Kidney (tissue), 14 donors: ENCODE measurements around the gene GBP3. TPM values are rescaled to one million over a fixed set of nuclear protein-coding genes. Genes with fewer than 3 reads are reported as not detected.

Experiments used
- DNase-seq, 5 donors: peaks; one replicate each; pipeline ENCODE4 v3.0.0-alpha.2; 2013 to 2020
- FAIRE-seq: peaks from 2 replicates; lab custom pipeline; 2012; peaks lifted over from hg19 to GRCh38; lab: Jason Lieb, UNC
- H3K27ac ChIP-seq, 2 donors: one replicate each; pipeline ENCODE4 v1.7.0; 2013; ENCODE audit warnings: low read depth in 2 of 2, low read length in 2 of 2, inconsistent platforms in 1 of 2
- H3K27me3 ChIP-seq: one replicate; pipeline ENCODE4 v1.7.1; 2013; ENCODE audit warnings: low read length, inconsistent platforms; ENCODE audit not compliant: control insufficient read depth, insufficient read depth
- H3K36me3 ChIP-seq, 3 donors: one replicate each; pipeline versions ENCODE4 v1.7.0 to v1.7.1; 2013; ENCODE audit warnings: low read length in 3 of 3, control low read depth in 1 of 3, inconsistent platforms in 1 of 3; ENCODE audit not compliant: insufficient read depth in 3 of 3, control insufficient read depth in 2 of 3
- H3K4me1 ChIP-seq, 3 donors: one replicate each; pipeline versions ENCODE4 v1.7.0 to v1.7.1; 2013; ENCODE audit warnings: low read length in 3 of 3, inconsistent platforms in 1 of 3, low read depth in 1 of 3; ENCODE audit not compliant: control insufficient read depth in 2 of 3, insufficient read depth in 2 of 3
- H3K4me3 ChIP-seq, 3 donors: one replicate each; pipeline versions ENCODE4 v1.7.0 to v1.8.1; 2013; ENCODE audit warnings: low read length in 3 of 3, control low read depth in 1 of 3, inconsistent platforms in 1 of 3
- H3K9ac ChIP-seq, 3 donors: one replicate each; pipeline versions ENCODE4 v1.7.0 to v1.7.1; 2013; ENCODE audit warnings: low read length in 3 of 3, control low read depth in 1 of 3, inconsistent platforms in 1 of 3
- H3K9me3 ChIP-seq, 3 donors: one replicate each; pipeline versions ENCODE4 v1.7.0 to v1.7.1; 2013; ENCODE audit warnings: low read length in 3 of 3, control low read depth in 1 of 3, inconsistent platforms in 1 of 3; ENCODE audit not compliant: control insufficient read depth in 2 of 3, insufficient read depth in 1 of 3
- CTCF ChIP-seq: IDR thresholded peaks from 3 replicates; pipeline ENCODE4 v1.5.1; 2012; ENCODE audit warnings: mild to moderate bottlenecking, moderate library complexity, borderline replicate concordance; ENCODE audit not compliant: insufficient read depth; ENCODE audit errors: extremely low read depth
- intact Hi-C: fragments of 100-400 bp; cut with DNase I; formaldehyde crosslinking; loops from one replicate; pipeline ENCODE4 v1.11.1; 2022
- polyA plus RNA-seq: library from polyadenylated mRNA; stranded (reverse); fragments of 350-450 nt; fragmentation: Illumina TruSeq; extraction: RNeasy Lipid Tissue Mini Kit (QIAGEN cat#74804); gene quantifications from one replicate; pipeline ENCODE4 v1.2.3, GENCODE V29; 2014; ENCODE audit warnings: low read depth, low replicate concordance; ENCODE audit not compliant: insufficient read depth
- total RNA-seq: library from RNA; stranded (reverse); fragmentation: NEBNext Ultra II Directional; extraction: Animal tissue kit (Norgen Biotek cat#: 25700); gene quantifications from one replicate; pipeline ENCODE4 v1.2.1, GENCODE V29; 2021
- donor health status: control.
- donor health status: control.
- donor health status: control.
- donor health status: control.
- donor health status: control.
- donor health status: DM: yes; HTN: yes; CAD: no.
- donor health status: Normal renal cell carcinoma (clear cell type).

GBP3 gene
- total and polyA plus RNA-seq, 2 donors from 2014 or later, result 31.5 to 57.7 TPM

DNA sequence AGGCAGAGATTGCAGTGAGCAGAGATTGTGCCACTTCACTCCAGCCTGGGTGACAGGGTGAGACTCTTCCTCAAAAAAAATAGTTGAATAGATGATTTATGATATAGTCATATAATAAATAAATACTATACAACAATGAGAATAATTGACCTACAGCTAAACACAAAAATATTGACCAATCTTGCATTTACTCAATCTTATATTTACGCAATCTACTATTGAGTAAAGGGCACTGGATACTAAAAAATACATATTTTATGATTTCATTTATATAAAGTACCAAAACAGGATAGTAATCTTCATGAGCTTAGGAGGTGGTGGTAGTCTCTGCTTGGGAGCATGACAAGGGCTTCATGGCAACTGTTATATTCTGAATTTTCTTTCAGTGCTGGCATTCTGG is 19.1 kb upstream of the GBP3 start:
- Histone ChIP-seq H3K9me3 (no peaks in the 10 kb centered on the region), H3K27me3 (no peaks in the 10 kb centered on the region), H3K9ac (no peak overlapping the region), H3K27ac (no peak overlapping the region), H3K4me3 (no peak overlapping the region), H3K36me3 (no peaks in the 10 kb centered on the region), H3K4me1 (peaks cover 0 to 4% (median 0%) of the 10 kb centered on the region in 3 donors)
- DNase-seq, result no peak
- intact Hi-C loops, result no loop called here
- TF ChIP-seq CTCF, result no peak
- FAIRE-seq, result no peak

DNA sequence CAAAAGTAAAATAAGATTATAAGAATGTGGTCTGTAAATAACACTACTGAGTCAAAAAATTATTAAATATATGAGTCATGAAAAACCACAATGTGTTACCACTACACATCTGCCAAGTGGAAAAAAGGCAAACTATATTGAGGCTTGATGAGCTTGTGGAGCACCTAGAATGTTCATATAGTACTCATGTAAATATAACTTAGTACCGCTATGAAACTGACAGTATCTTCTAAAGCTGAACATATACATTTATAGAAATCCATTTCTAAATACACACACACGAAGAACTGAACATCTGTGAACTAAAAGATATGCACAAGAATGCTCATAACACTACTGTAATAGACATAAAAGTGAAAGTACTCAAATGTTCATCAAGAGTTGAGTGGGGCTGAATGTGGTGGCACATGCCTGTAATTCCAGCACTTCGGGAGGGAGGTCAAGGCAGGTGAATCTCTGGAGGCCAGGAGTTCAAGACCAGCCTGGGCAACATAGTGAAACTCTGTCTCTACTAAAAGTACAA is 18.5 kb upstream of the GBP3 start:
- Histone ChIP-seq H3K9ac (no peak overlapping the region), H3K27ac (no peak overlapping the region), H3K36me3 (no peaks in the 10 kb centered on the region), H3K9me3 (no peaks in the 10 kb centered on the region), H3K4me1 (peaks cover 0 to 4% (median 0%) of the 10 kb centered on the region in 3 donors), H3K4me3 (no peak overlapping the region), H3K27me3 (no peaks in the 10 kb centered on the region)
- no peak for DNase-seq
- no peak for FAIRE-seq
- intact Hi-C loops, result no loop called here
- TF ChIP-seq CTCF, result no peak

DNA sequence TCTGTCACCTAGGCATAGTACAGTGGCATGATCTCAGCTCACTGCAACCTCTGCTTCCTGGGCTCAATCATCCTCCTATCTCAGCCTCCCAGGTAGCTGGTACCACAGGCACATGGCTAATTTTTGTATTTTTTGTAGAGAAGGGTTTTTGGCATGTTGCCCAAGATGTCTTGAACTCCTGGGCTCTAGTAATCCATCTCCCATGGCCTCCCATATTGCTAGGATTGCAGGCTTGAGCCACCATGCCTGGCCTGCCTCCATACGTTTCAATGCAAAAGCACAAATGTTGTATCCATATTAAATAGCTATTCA is 17.6 kb upstream of the GBP3 start:
- no peak for TF ChIP-seq CTCF
- no peak overlapping the region for H3K27ac ChIP-seq
- DNase-seq (no peak), FAIRE-seq (no peak)
- no peak overlapping the region for H3K9ac ChIP-seq
- H3K9me3 ChIP-seq, result no peaks in the 10 kb centered on the region
- H3K4me3 ChIP-seq, result no peak overlapping the region
- peaks cover 0 to 4% (median 0%) of the 10 kb centered on the region in 3 donors for H3K4me1 ChIP-seq
- intact Hi-C loops, result no loop called here
- H3K27me3 ChIP-seq, result no peaks in the 10 kb centered on the region
- no peaks in the 10 kb centered on the region for H3K36me3 ChIP-seq

DNA sequence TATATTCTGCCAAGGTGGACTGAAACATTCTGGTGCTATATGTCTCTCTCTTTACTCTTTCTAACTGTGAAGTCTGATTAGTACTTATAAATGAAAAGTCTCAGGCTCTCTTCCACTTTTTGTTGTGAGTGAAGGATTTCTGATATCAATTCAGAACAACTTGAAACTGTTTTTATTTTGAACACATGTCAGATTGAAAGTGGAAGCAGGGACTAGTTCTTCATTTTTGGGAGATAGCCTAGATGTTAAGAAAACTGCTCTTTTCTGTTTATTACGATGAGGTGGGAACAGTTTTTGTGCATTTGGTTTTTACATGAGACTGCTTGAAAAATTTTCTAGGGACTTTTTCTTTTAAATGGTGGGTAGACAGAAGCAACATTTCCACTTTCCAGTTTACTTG is 14.5 kb upstream of the GBP3 start:
- no peaks in the 10 kb centered on the region for H3K36me3 ChIP-seq
- FAIRE-seq, result no peak
- no peaks in the 10 kb centered on the region for H3K27me3 ChIP-seq
- DNase-seq, result no peak
- H3K9ac ChIP-seq, result no peak overlapping the region
- no peak for TF ChIP-seq CTCF
- no peaks in the 10 kb centered on the region for H3K4me1 ChIP-seq
- H3K27ac ChIP-seq, result no peak overlapping the region
- H3K9me3 ChIP-seq, result no peaks in the 10 kb centered on the region
- intact Hi-C loops, result no loop called here
- no peak overlapping the region for H3K4me3 ChIP-seq
